ENCODE measurements around the gene DSG1.

DNA sequence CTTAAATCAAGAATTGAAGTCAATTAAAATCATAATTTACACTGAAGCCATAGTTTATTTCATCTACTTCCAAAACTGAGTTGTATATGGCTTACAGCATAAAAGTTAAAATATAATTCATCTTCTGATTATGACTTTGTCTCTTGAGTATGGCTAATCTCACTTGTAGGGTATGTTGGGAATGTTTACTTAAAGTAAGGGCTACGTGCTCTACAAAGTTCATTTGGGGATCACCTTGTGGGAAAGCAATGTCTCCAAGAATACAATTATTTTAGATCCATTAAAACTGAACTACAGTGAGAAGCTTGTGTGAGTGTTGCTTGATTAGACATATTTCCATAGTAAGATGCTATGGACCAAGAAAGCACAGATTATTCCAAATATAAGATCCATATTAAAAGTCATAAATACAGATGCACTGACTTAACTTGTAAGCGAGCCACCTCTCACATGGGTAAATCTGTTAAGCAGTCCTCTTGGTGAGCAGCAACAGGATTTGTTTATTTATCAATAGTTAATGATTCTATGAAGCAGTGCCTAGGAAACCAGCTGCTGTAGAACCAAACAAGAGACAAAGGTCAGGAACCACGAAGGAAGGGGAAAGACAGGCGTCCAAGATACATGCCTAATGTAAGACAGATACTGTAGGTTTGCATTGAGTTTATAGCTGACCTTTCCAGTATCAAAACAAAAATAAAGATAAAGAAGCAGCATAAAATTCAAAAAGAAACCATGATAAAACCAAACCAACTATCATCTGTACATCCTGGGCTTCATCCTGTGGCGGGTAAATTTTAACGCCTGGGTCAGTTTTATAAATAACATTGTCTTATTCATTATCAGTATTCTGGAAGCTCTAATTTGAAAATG, 83.4 kb downstream of the DSG1 start:
- TF ChIP-seq, protein P1, sequence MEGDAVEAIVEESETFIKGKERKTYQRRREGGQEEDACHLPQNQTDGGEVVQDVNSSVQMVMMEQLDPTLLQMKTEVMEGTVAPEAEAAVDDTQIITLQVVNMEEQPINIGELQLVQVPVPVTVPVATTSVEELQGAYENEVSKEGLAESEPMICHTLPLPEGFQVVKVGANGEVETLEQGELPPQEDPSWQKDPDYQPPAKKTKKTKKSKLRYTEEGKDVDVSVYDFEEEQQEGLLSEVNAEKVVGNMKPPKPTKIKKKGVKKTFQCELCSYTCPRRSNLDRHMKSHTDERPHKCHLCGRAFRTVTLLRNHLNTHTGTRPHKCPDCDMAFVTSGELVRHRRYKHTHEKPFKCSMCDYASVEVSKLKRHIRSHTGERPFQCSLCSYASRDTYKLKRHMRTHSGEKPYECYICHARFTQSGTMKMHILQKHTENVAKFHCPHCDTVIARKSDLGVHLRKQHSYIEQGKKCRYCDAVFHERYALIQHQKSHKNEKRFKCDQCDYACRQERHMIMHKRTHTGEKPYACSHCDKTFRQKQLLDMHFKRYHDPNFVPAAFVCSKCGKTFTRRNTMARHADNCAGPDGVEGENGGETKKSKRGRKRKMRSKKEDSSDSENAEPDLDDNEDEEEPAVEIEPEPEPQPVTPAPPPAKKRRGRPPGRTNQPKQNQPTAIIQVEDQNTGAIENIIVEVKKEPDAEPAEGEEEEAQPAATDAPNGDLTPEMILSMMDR (IDR thresholded peaks at IDR 0.05; ENCODE audit: low read depth, low read length, poor library complexity, severe bottlenecking) = no peak
- TF ChIP-seq EZH2phosphoT487 (IDR thresholded peaks at IDR 0.05; ENCODE audit: borderline replicate concordance, low read length) = no peak
